OCI-LY7 (cell line): ENCODE measurements around the gene LRRC72.

ENCODE experiments used
- EZH2phosphoT487 ChIP-seq: fragments of 200-600 bp; sonication (generic); IDR thresholded peaks from 2 replicates; pipeline ENCODE4 v1.6.1; 2018; ENCODE audit warnings: low read depth, borderline replicate concordance, mild to moderate bottlenecking, mixed run types, antibody characterized with exemption, low read length, moderate library complexity, mixed read lengths
- TF ChIP-seq, protein P1 (sequence below): fragments of 200-600 bp; sonication (generic); conservative IDR thresholded peaks from 2 replicates; pipeline ENCODE4 v1.5.1; 2014; ENCODE audit warnings: mild to moderate bottlenecking, antibody characterized with exemption, low read length, moderate library complexity, mixed read lengths

DNA sequence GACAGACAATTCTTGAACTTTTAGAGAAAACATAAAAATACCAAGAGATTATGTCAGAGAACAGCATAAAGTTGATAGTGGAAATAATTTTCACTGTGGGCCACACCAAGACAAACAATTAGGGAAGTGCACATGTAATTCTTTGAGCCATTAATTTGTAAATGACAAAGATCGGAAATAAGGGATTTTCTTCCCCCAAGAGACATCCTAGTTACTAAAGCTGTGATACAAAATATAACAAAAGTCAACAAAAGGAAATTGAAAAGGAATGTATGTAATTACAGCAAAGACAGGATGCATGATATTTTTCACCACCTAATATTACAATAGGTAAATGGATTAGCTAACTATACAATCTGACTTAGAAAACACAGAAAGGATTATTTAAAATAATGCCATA lies 12.4 kb upstream of the LRRC72 start:
- no peak for TF ChIP-seq EZH2phosphoT487
- TF ChIP-seq, protein P1, sequence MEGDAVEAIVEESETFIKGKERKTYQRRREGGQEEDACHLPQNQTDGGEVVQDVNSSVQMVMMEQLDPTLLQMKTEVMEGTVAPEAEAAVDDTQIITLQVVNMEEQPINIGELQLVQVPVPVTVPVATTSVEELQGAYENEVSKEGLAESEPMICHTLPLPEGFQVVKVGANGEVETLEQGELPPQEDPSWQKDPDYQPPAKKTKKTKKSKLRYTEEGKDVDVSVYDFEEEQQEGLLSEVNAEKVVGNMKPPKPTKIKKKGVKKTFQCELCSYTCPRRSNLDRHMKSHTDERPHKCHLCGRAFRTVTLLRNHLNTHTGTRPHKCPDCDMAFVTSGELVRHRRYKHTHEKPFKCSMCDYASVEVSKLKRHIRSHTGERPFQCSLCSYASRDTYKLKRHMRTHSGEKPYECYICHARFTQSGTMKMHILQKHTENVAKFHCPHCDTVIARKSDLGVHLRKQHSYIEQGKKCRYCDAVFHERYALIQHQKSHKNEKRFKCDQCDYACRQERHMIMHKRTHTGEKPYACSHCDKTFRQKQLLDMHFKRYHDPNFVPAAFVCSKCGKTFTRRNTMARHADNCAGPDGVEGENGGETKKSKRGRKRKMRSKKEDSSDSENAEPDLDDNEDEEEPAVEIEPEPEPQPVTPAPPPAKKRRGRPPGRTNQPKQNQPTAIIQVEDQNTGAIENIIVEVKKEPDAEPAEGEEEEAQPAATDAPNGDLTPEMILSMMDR, result no peak
